Osteocyte (in vitro differentiated cells): Measurements from ENCODE around the gene TSPAN14. TPM values are rescaled to one million over a fixed set of nuclear protein-coding genes. Genes with fewer than 3 reads are reported as not detected.

ENCODE experiments used
- DNase-seq: peaks from one replicate; pipeline ENCODE4 v3.0.0; 2021; ENCODE audit warnings: mixed read lengths; ENCODE audit not compliant: unreplicated experiment; ENCODE audit errors: extremely low spot score
- H3K27ac Mint-ChIP-seq: one replicate; pipeline ENCODE4 v1.8.0; 2021; ENCODE audit warnings: mild to moderate bottlenecking, mixed read lengths; ENCODE audit not compliant: unreplicated experiment
- H3K27me3 Mint-ChIP-seq: one replicate; pipeline ENCODE4 v1.8.0; 2021; ENCODE audit warnings: mixed read lengths; ENCODE audit not compliant: unreplicated experiment
- H3K36me3 Mint-ChIP-seq: one replicate; pipeline ENCODE4 v1.8.0; 2021; ENCODE audit warnings: mixed read lengths; ENCODE audit not compliant: unreplicated experiment
- H3K4me1 Mint-ChIP-seq: one replicate; pipeline ENCODE4 v1.8.0; 2021; ENCODE audit warnings: mixed read lengths; ENCODE audit not compliant: unreplicated experiment
- H3K4me3 Mint-ChIP-seq: one replicate; pipeline ENCODE4 v1.8.0; 2021; ENCODE audit warnings: mild to moderate bottlenecking, moderate library complexity, mixed read lengths; ENCODE audit not compliant: unreplicated experiment
- H3K9me3 Mint-ChIP-seq: one replicate; pipeline ENCODE4 v1.8.0; 2021; ENCODE audit warnings: mixed read lengths; ENCODE audit not compliant: unreplicated experiment
- CTCF ChIP-seq: fragments of 200-600 bp; sonication (generic); IDR thresholded peaks from 2 replicates; pipeline ENCODE4 v1.5.0; 2021; ENCODE audit warnings: antibody characterized with exemption, mild to moderate bottlenecking, moderate library complexity
- total RNA-seq: library from RNA; stranded (reverse); gene quantifications from 2 replicates; pipeline ENCODE4 v1.2.1, GENCODE V29; 2021

The TSPAN14 gene
- total RNA-seq, 1 donor from 2014 or later: 50.7 TPM

GRCh38 chr10:80408242-80409101, 45.6 kb upstream of the TSPAN14 start, which contains the start of gene PRXL2A:
Gene PRXL2A (plus strand): TSS chr10:80408551. CDS start chr10:80420468, 11,917 bp downstream.
- Mint-ChIP-seq H3K36me3 (no peaks in the 10 kb centered on the region), H3K4me1 (peaks cover 57% of the 10 kb centered on the region), H3K9me3 (no peaks in the 10 kb centered on the region), H3K27me3 (peaks cover 9% of the 10 kb centered on the region), H3K27ac (peak within 1 kb of the TSS; percentile 11), H3K4me3 (peak within 1 kb of the TSS; percentile 78)
- DNase-seq: peak; percentile 89
- no peak for TF ChIP-seq CTCF

GRCh38 chr10:80409121-80409520, 45.0 kb upstream of the TSPAN14 start:
- no peak overlapping the region for H3K27ac Mint-ChIP-seq
- peaks cover 9% of the 10 kb centered on the region for H3K27me3 Mint-ChIP-seq
- peaks cover 63% of the 10 kb centered on the region for H3K4me1 Mint-ChIP-seq
- no peaks in the 10 kb centered on the region for H3K9me3 Mint-ChIP-seq
- peak overlapping the region; percentile 78 for H3K4me3 Mint-ChIP-seq
- no peaks in the 10 kb centered on the region for H3K36me3 Mint-ChIP-seq
- TF ChIP-seq CTCF: no peak
- DNase-seq: no peak

GRCh38 chr10:80410122-80410521, 44.0 kb upstream of the TSPAN14 start:
- no peak for TF ChIP-seq CTCF
- Mint-ChIP-seq H3K27ac (no peak overlapping the region), H3K36me3 (no peaks in the 10 kb centered on the region), H3K4me3 (no peak overlapping the region), H3K4me1 (peaks cover 66% of the 10 kb centered on the region), H3K27me3 (peaks cover 9% of the 10 kb centered on the region), H3K9me3 (no peaks in the 10 kb centered on the region)
- no peak for DNase-seq

GRCh38 chr10:80410578-80411145, 43.4 kb upstream of the TSPAN14 start:
- peaks cover 9% of the 10 kb centered on the region for H3K27me3 Mint-ChIP-seq
- DNase-seq: no peak
- H3K36me3 Mint-ChIP-seq: no peaks in the 10 kb centered on the region
- H3K4me1 Mint-ChIP-seq: peaks cover 65% of the 10 kb centered on the region
- TF ChIP-seq CTCF: no peak
- H3K27ac Mint-ChIP-seq: peak overlapping the region; percentile 36
- no peaks in the 10 kb centered on the region for H3K9me3 Mint-ChIP-seq
- H3K4me3 Mint-ChIP-seq: no peak overlapping the region

GRCh38 chr10:80411267-80411668, 42.8 kb upstream of the TSPAN14 start:
- DNase-seq: no peak
- H3K36me3 Mint-ChIP-seq: no peaks in the 10 kb centered on the region
- no peaks in the 10 kb centered on the region for H3K9me3 Mint-ChIP-seq
- H3K4me1 Mint-ChIP-seq: peaks cover 66% of the 10 kb centered on the region
- TF ChIP-seq CTCF: no peak
- H3K27me3 Mint-ChIP-seq: peaks cover 9% of the 10 kb centered on the region
- H3K4me3 Mint-ChIP-seq: no peak overlapping the region
- H3K27ac Mint-ChIP-seq: peak overlapping the region; percentile 36
